ENCODE measurements around the gene ADGRF3. TPM values are rescaled to one million over a fixed set of nuclear protein-coding genes. Genes with fewer than 3 reads are reported as not detected.

Gene ADGRF3
- total RNA-seq, 1 donor from 2014 or later = 3.8 TPM

DNA sequence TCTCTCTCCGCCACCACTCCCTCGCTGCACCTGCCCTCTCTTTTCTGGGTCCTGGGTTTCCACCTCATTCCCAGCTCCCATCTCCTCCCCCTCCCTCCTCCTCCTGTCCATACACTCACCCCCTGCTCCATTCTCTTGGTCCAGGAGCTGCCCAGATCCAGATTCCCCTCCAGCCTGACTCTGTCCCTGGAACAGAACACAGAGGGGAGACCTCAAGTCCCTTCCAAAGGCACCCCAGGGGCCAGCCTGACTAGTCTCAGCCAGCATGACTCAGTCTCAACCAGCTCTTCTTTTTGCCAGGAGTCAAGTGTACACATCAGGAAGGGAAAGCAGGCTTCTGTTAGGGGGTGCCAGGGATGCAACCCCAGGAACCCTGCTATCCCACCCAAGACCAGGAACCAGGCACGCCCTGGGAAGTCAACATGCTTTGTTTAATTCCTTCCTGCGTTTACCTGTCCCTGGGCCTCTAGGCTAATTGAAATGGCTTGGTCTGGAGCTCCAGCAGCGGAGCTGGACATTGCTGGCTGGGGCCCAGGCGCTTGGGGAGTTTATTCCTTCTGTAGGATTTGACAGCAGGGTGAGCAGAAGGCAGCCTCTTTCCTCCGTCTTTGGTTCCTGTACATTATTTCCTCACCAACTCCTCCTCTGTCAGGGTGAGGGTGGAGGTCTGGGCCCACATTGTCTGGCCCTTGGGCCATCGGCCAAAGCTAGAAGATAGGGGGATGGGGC lies 29.0 kb downstream of the ADGRF3 start:
- TF ChIP-seq, protein P1, sequence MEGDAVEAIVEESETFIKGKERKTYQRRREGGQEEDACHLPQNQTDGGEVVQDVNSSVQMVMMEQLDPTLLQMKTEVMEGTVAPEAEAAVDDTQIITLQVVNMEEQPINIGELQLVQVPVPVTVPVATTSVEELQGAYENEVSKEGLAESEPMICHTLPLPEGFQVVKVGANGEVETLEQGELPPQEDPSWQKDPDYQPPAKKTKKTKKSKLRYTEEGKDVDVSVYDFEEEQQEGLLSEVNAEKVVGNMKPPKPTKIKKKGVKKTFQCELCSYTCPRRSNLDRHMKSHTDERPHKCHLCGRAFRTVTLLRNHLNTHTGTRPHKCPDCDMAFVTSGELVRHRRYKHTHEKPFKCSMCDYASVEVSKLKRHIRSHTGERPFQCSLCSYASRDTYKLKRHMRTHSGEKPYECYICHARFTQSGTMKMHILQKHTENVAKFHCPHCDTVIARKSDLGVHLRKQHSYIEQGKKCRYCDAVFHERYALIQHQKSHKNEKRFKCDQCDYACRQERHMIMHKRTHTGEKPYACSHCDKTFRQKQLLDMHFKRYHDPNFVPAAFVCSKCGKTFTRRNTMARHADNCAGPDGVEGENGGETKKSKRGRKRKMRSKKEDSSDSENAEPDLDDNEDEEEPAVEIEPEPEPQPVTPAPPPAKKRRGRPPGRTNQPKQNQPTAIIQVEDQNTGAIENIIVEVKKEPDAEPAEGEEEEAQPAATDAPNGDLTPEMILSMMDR (IDR thresholded peaks at IDR 0.05; ENCODE audit: unreplicated experiment) = no peak
- Mint-ChIP-seq H3K9me3 (ENCODE audit: low read depth) (no peaks in the 10 kb centered on the region), H3K4me3 (ENCODE audit: low read depth) (no peak overlapping the region), H3K27ac (no peak overlapping the region), H3K36me3 (ENCODE audit: insufficient read depth) (no peaks in the 10 kb centered on the region), H3K4me1 (ENCODE audit: low read depth) (peaks cover 6% of the 10 kb centered on the region), H3K27me3 (peaks cover 18% of the 10 kb centered on the region)
- DNase-seq (ENCODE audit: low spot score, unreplicated experiment) = no peak

DNA sequence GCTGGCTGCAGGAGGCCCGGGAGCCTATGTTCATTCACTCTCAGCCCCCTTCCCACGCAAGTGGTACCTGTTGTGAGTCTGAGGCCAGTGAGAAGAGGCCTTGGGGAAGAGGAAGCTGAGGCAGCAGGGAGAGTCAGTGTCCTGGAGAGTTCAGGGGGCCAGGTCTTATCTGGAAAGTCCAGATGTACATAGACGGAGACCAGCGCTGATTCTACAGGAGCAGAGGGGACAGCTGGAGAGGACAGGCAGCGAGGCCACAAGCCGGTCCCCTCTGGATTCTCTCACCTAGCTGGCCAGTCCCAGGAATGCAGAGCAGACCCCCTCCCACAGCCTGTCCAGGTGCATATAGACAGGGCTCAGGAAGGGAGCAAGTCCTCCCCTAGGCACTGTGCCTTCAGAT lies 29.7 kb downstream of the ADGRF3 start:
- H3K27me3 Mint-ChIP-seq = peaks cover 18% of the 10 kb centered on the region
- DNase-seq (ENCODE audit: low spot score, unreplicated experiment) = no peak
- TF ChIP-seq, protein P1 (IDR thresholded peaks at IDR 0.05; ENCODE audit: unreplicated experiment) = no peak
- no peaks in the 10 kb centered on the region for H3K9me3 Mint-ChIP-seq (ENCODE audit: low read depth)
- H3K36me3 Mint-ChIP-seq (ENCODE audit: insufficient read depth) = no peaks in the 10 kb centered on the region
- H3K27ac Mint-ChIP-seq = no peak overlapping the region
- H3K4me3 Mint-ChIP-seq (ENCODE audit: low read depth) = no peak overlapping the region
- H3K4me1 Mint-ChIP-seq (ENCODE audit: low read depth) = peaks cover 6% of the 10 kb centered on the region

DNA sequence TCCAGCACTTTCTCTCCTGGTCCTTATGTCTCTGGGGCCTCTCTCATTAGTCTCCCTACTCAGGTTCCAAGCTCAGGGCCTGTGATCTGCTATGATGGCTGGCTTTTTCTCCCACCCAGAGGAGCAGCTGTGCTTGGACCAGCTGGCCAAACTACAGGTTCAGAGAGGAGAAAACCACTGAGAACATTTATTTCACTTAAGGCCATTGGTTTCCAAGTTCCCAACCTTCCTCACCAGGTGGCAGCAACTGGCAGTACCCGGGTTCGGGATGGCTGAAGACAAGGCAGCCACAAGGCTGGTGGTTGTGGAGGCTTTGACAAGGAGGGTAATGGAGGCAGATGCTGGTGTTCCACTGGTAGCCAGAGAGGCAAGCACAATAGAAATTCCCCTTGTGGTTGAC lies 30.5 kb downstream of the ADGRF3 start:
- TF ChIP-seq, protein P1 (IDR thresholded peaks at IDR 0.05; ENCODE audit: unreplicated experiment) = peak; percentile 18
- no peak for DNase-seq (ENCODE audit: low spot score, unreplicated experiment)
- peaks cover 6% of the 10 kb centered on the region for H3K4me1 Mint-ChIP-seq (ENCODE audit: low read depth)
- peaks cover 15% of the 10 kb centered on the region for H3K27me3 Mint-ChIP-seq
- no peak overlapping the region for H3K27ac Mint-ChIP-seq
- H3K36me3 Mint-ChIP-seq (ENCODE audit: insufficient read depth) = no peaks in the 10 kb centered on the region
- H3K4me3 Mint-ChIP-seq (ENCODE audit: low read depth) = no peak overlapping the region
- H3K9me3 Mint-ChIP-seq (ENCODE audit: low read depth) = no peaks in the 10 kb centered on the region

DNA sequence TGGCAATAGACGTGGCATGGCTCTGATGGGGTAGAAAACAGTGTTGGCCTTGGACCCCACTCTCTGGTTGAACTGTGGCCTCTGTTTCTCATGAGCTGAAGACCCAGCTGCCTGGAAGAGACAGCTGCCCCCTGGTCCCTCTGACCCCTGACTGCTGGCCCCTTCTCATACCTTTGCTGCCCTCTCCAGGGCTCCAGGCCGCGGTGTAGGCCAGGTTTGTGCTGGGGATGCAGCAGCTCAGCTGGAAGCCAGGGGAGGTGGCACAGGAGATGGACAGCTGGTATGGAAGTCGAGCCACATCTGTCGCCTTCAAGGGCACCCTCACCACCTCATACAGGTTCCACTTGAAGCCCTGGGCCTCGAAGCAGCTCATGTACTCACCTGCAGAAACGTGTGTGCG lies 32.3 kb downstream of the ADGRF3 start:
- H3K4me3 Mint-ChIP-seq (ENCODE audit: low read depth) = no peak overlapping the region

DNA sequence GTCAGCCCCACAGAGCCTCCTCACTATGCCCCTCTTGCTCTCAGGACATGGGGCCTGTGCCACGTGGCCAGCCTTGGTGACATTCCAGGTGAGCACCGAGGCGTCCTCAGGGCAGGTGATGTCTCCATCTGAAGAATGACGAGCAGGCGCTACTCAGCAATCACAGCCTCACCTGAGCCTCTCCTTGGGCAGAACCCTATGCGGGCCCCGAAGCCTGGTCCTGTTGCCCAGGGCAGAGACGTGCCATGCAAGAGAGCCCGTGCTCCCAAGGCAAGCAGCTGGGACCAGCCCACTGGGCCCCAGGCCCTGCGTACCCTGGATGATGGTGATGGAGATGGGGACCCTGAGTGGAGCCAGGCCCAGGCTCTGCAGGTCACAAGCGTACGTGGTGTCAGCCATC lies 33.1 kb downstream of the ADGRF3 start:
- Mint-ChIP-seq H3K27ac (no peak overlapping the region), H3K4me1 (ENCODE audit: low read depth) (peaks cover 6% of the 10 kb centered on the region), H3K9me3 (ENCODE audit: low read depth) (no peaks in the 10 kb centered on the region), H3K36me3 (ENCODE audit: insufficient read depth) (no peaks in the 10 kb centered on the region), H3K27me3 (peaks cover 7% of the 10 kb centered on the region), H3K4me3 (ENCODE audit: low read depth) (no peak overlapping the region)
- DNase-seq (ENCODE audit: low spot score, unreplicated experiment) = no peak
- TF ChIP-seq, protein P1 (IDR thresholded peaks at IDR 0.05; ENCODE audit: unreplicated experiment) = no peak

More for the DNA sequence above, 32.3 kb downstream of the ADGRF3 start:
- TF ChIP-seq, protein P1 (IDR thresholded peaks at IDR 0.05; ENCODE audit: unreplicated experiment) = peak; percentile 41
- Mint-ChIP-seq H3K4me1 (ENCODE audit: low read depth) (peaks cover 6% of the 10 kb centered on the region), H3K27me3 (peaks cover 11% of the 10 kb centered on the region), H3K9me3 (ENCODE audit: low read depth) (no peaks in the 10 kb centered on the region), H3K36me3 (ENCODE audit: insufficient read depth) (no peaks in the 10 kb centered on the region), H3K27ac (no peak overlapping the region)
- no peak for DNase-seq (ENCODE audit: low spot score, unreplicated experiment)
